T-helper 17 cell (primary cell): Measurements from ENCODE around the gene UBR4. TPM values are rescaled to one million over a fixed set of nuclear protein-coding genes. Genes with fewer than 3 reads are reported as not detected.
A peak's percentile ranks its signal among the peaks of the same experiment; 100 is the strongest.

Experiments used
- ATAC-seq: fragments of 150-1000 bp; cut with Tn5 transposase; 2 replicates; pipeline ENCODE4 v1.10.0; 2021; ENCODE audit warnings: mild to moderate bottlenecking, moderate library complexity
- DNase-seq, 3 donors: peaks; one replicate each; pipeline versions ENCODE4 v3.0.0 to v3.0.0-alpha.2; 2020 to 2021
- H3K9me3 ChIP-seq: one replicate; pipeline ENCODE4 v1.7.0; 2013; ENCODE audit warnings: low read length, mild to moderate bottlenecking; ENCODE audit not compliant: control insufficient read depth, poor library complexity, severe bottlenecking
- H3K27ac Mint-ChIP-seq: one replicate; pipeline ENCODE4 v1.8.0; 2022; ENCODE audit warnings: mild to moderate bottlenecking, moderate library complexity, mixed read lengths
- H3K27me3 Mint-ChIP-seq: one replicate; pipeline ENCODE4 v1.8.0; 2022; ENCODE audit warnings: mixed read lengths
- H3K36me3 Mint-ChIP-seq: one replicate; pipeline ENCODE4 v1.8.0; 2022; ENCODE audit warnings: low read depth, mixed read lengths
- H3K4me1 Mint-ChIP-seq: one replicate; pipeline ENCODE4 v1.8.0; 2022; ENCODE audit warnings: mild to moderate bottlenecking, mixed read lengths
- H3K4me3 Mint-ChIP-seq: one replicate; pipeline ENCODE4 v1.8.0; 2022; ENCODE audit warnings: mild to moderate bottlenecking, moderate library complexity, mixed read lengths
- total RNA-seq, 4 donors: library from RNA in 2 of 4; stranded (reverse) in 2 of 4; gene quantifications; one replicate each; pipeline ENCODE4 v1.2.3 and lab custom pipeline; 2022 to 2026

Gene UBR4
- total RNA-seq, 2 donors from 2014 or later, result 140 to 158 TPM

- Mint-ChIP-seq H3K27ac (peak overlapping the region; percentile 3), H3K4me1 (peaks cover 6% of the 10 kb centered on the region), H3K27me3 (no peaks in the 10 kb centered on the region)
These were observed 100.5 kb downstream of the UBR4 start for GRCh38 chr1:19109545-19109944.

GRCh38 chr1:19101244-19101643, 108.8 kb downstream of the UBR4 start:
- Mint-ChIP-seq H3K36me3 (peaks cover 11% of the 10 kb centered on the region), H3K4me1 (peaks cover 5% of the 10 kb centered on the region), H3K27ac (no peak overlapping the region), H3K4me3 (no peak overlapping the region), H3K27me3 (no peaks in the 10 kb centered on the region)
- no peak for DNase-seq
- ATAC-seq, result no peak
- H3K9me3 ChIP-seq, result no peaks in the 10 kb centered on the region

More at GRCh38 chr1:19109545-19109944, 100.5 kb downstream of the UBR4 start:
- Mint-ChIP-seq H3K4me3 (no peak overlapping the region), H3K36me3 (peaks cover 12% of the 10 kb centered on the region)
- DNase-seq, result no peak
- no peak for ATAC-seq
- no peaks in the 10 kb centered on the region for H3K9me3 ChIP-seq

- H3K4me1 Mint-ChIP-seq, result peaks cover 3% of the 10 kb centered on the region
- no peaks in the 10 kb centered on the region for H3K27me3 Mint-ChIP-seq
- H3K36me3 Mint-ChIP-seq, result peaks cover 8% of the 10 kb centered on the region
- DNase-seq, result no peak
- no peak for ATAC-seq
- no peak overlapping the region for H3K27ac Mint-ChIP-seq
- no peaks in the 10 kb centered on the region for H3K9me3 ChIP-seq
- no peak overlapping the region for H3K4me3 Mint-ChIP-seq
These were observed 110.0 kb downstream of the UBR4 start for GRCh38 chr1:19100028-19100427.

DNA sequence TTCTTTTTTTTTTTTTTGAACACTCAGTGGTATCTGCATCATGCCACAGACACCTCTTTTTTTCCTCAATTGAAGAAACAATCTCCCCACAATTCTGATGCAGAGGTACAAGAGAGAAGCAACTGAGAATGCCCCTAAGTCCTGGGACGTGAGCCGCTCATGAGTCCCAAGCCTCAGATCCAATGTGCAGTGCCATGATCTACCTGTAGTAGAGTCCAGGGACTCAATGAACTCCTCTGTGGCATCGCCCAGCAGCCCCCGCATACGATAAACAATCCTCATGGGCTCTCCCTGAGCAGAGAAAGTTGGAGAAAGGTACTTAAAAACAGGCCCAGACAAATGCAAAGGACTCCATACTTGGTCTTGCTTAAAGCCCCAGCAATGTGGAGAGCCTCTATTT, 113.1 kb downstream of the UBR4 start:
- H3K27ac Mint-ChIP-seq, result peak overlapping the region; percentile 41

DNA sequence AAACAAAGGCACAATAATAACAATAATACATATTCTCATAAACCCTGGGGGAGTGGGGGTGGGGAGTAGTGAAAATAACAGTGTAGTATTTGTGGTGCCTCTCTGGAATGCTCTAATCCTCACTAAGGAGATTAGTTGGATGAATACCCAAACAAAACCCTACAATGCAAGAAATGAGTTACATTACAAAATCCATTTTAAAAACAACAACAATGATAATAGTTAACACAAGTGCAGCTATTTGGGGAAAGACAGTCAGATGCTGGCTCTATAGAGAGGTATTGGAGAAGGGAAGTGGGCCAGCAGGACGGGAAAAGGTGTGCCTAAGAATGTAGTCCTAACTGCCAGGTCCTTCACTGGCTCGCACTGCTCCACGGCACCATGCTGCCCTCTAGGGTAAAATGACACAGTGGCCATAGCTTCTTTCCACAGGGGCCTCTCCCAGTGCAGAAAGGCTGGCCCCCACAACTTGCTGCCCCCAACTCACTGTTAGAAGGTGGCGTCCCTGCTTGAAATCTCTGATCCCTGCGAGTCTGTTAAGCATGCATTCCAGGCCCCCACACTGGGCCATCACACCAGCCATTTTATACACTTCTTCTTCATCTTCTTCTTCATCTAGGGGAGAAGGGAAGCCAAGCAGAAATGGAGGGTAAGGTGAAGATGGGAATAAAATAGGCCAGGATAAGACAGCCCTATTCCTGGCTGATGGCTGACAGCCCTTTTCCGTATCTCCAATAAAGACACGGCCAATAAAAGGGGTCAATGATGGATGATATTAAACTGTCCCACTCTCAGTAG, 113.8 kb downstream of the UBR4 start:
- H3K36me3 Mint-ChIP-seq, result peaks cover 9% of the 10 kb centered on the region
- H3K4me1 Mint-ChIP-seq, result peaks cover 5% of the 10 kb centered on the region
- no peak overlapping the region for H3K27ac Mint-ChIP-seq
- DNase-seq, result no peak
- no peak for ATAC-seq
- H3K27me3 Mint-ChIP-seq, result no peaks in the 10 kb centered on the region
- H3K4me3 Mint-ChIP-seq, result no peak overlapping the region
- H3K9me3 ChIP-seq, result no peaks in the 10 kb centered on the region

More for the DNA sequence above, 113.1 kb downstream of the UBR4 start:
- peaks cover 7% of the 10 kb centered on the region for H3K36me3 Mint-ChIP-seq
- ATAC-seq (no peak), DNase-seq (no peak)
- no peak overlapping the region for H3K4me3 Mint-ChIP-seq
- no peaks in the 10 kb centered on the region for H3K27me3 Mint-ChIP-seq
- no peaks in the 10 kb centered on the region for H3K9me3 ChIP-seq
- peaks cover 5% of the 10 kb centered on the region for H3K4me1 Mint-ChIP-seq

DNA sequence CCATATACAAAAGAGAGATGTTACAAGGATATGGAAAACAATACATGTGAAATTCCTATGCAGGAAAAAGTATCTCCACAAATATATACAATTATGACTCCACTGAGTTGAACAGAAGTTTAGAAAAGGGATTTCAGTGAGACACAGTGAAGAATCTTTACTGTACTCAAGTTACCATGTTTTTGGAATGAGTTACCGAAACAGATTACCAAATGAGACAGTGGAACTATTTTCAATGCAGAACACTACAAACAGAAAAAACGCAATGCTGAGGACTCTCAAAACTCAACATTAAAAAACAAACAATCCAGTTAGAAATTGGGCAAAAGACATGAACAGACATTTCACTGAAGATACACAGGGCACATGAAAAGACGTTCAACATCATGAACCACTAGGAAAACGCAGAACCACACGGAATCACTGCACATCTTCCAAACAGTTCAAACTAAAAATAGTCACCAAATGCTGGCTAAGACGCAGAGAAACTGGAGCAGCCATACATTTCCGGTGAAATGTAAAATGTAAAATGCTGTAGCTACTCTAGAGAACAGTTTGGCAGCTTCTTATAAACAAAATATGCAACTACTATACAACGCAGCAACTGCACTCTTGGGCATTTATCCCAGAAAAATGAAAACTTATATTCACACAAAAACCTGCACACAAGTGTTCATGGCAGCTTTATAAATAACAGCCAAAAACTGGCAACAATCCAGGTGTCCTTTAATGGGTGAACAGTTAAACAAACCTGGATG, 118.7 kb downstream of the UBR4 start:
- Mint-ChIP-seq H3K4me1 (peaks cover 12% of the 10 kb centered on the region), H3K27me3 (no peaks in the 10 kb centered on the region), H3K4me3 (no peak overlapping the region), H3K27ac (no peak overlapping the region), H3K36me3 (peaks cover 16% of the 10 kb centered on the region)
- ATAC-seq (no peak), DNase-seq (no peak)
- no peaks in the 10 kb centered on the region for H3K9me3 ChIP-seq

DNA sequence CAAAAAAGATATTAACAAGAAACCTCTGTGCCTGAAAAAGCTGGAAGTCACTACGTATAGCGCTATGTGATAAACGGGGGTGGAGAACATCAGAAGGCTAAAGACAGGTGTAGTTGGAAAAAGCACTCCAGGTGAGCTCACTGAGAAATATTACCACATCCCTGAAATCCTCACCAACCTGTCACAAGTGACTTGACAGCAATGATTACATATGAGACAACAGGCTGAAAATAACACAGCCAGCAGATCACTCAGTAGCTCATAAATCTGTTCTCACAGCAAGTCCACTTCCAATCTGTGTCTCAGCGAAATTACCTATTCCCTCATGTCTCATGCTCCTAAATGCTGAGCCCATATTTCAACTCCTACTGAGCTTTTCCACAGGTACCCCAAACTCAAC, 120.5 kb downstream of the UBR4 start:
- H3K9me3 ChIP-seq, result no peaks in the 10 kb centered on the region
- no peaks in the 10 kb centered on the region for H3K27me3 Mint-ChIP-seq
- H3K27ac Mint-ChIP-seq, result peak overlapping the region; percentile 78
- peaks cover 12% of the 10 kb centered on the region for H3K4me1 Mint-ChIP-seq
- ATAC-seq, result no peak
- H3K4me3 Mint-ChIP-seq, result no peak overlapping the region
- H3K36me3 Mint-ChIP-seq, result peaks cover 17% of the 10 kb centered on the region
- DNase-seq, result no peak

DNA sequence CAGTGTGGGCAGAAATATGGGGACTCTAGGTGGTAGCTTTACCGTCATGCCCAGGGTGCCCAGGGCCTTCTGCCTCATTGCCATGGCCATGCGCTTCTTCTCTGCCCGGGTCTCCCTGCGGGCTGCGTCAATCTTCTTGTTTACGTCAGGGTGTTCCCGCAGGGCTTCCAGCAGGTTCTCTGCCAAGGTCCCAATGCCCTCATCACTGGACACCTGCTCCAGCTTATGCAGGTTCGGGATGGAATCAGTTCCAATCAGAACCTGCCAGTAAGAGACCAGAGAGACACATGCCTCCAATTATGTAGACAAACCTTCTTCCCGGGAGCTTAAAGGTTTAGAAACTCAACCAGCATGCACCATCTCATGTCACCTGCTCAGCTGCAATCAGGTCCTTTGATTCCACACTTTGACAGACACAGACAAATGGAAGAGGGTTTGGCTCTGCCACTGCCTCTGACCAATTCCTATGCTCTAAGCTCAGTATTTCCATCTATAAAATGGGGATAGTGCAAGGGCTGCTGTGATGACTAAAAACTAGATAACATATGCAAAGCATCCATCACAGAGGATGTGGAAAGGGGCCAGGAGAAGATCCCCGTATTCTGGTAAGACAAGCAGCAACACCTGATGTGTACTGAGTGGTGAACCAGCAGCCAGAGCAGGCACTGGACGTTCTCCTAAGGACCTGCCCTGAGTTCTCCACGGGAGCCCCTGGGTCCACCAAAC, 121.2 kb downstream of the UBR4 start:
- H3K9me3 ChIP-seq, result no peaks in the 10 kb centered on the region
- Mint-ChIP-seq H3K4me1 (peaks cover 12% of the 10 kb centered on the region), H3K36me3 (peaks cover 21% of the 10 kb centered on the region), H3K4me3 (no peak overlapping the region), H3K27ac (peak overlapping the region; percentile 78), H3K27me3 (no peaks in the 10 kb centered on the region)
- DNase-seq (no peak), ATAC-seq (no peak)

DNA sequence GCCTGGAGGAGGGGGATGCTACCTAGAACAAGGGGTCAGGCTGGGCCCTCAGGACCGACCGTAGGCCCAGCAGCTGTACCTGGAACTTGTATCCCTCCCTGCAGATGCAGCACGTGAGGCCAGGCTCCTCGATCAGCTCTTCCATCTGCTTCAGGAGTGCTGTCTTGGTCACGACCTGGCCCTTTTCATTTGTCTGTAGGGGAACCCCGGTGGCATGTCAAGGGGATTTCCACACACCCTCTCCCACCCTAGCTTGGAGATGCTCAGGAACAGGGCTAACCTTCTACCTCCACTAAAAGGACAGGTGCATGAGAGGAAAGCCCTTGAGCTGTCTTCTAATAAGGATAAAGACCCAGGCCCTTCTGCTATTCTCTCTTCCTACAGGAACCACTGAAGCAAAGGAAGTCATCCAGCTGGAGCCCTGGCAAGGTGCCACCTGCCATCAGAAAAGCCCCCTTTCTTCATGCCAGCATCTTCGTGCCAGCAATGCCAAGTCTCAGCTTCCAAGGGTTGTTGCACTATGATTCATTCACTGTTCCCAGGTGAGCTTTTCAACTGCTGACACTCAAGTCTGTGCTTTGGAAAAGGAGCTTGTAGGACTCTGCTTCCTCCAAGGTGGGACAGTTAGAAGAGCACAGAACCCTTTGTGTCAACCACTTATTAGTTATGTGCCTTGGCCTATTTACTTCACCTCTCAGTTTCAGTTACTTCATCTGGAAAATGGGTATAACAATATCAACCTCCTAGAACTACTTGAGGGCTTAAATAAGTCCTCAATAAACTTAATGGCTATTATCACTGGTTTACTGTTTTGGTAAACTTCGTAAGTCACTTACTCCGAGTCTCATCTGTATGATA, 122.1 kb downstream of the UBR4 start:
- peaks cover 22% of the 10 kb centered on the region for H3K36me3 Mint-ChIP-seq
- peak overlapping the region; percentile 78 for H3K27ac Mint-ChIP-seq
- no peaks in the 10 kb centered on the region for H3K9me3 ChIP-seq
- DNase-seq (no peak), ATAC-seq (peak; percentile 73)
- H3K4me3 Mint-ChIP-seq, result no peak overlapping the region
- H3K4me1 Mint-ChIP-seq, result peaks cover 10% of the 10 kb centered on the region
- no peaks in the 10 kb centered on the region for H3K27me3 Mint-ChIP-seq

DNA sequence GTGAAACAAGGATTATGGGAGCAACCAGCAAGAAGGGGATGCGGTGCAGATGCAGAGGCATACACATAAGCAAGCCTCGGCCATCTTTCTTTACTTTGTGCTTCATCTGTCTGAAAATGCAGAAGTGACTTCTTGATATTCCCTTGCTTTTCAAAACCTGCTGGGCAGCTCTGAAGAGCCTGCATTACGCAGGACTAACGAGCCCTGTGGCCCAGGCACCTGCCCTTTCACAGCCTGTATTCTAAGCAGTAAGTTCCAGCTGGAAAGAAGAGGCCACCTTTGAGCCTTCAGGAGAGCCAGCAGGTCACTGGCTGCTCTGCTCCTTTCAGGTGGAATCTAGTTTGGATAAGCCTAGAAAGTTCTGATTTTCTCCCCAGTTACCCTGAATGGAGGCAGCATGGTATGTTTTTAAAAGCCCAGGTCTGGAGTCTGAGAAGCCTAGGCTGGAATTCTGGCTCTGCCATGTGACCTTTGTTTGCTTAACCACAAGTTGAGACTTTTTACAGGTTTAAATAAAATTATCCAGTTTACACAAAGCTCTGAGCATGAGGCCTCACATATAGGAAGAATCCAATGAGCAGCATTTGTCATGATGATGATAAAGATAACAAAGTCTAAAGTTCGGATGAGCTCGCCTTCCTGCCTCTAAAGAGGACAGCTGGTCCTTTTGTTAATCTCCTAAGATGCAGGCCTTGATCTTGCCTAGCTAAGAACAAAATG, 122.9 kb downstream of the UBR4 start:
- H3K36me3 Mint-ChIP-seq, result peaks cover 20% of the 10 kb centered on the region

DNA sequence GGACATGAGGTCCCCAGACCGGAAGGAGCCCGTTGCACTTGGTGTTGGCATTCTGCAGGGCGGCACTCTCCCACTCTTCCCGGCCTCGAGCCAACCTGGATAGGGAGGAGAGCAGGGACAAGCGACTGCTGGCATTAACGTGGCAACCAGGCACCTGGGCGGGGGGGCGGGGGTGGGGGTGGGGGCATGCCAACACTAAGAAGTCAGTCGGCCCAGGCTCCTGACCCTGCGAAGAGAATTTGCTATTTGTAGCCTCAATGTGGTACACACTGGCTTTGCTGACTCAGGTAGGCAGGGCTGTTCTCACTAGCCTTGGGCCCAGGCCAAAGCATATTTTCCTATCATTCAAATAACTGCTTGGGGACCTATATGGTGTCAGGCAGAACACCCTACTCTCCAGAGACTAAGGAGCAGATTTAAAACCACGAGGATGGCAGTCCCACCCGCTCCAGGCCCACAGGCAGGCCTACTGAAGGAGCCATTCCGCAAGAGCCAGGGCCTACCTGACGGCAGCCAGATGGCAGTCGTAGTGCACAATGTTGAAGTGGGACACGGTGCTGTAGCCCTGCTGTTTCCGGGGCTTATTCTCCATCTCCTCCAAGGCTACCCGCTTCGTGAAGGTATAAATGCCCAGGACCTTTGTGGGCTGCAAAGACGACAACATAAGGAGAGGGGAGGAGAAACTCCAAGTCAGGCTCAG, 123.7 kb downstream of the UBR4 start:
- Mint-ChIP-seq H3K4me1 (peaks cover 10% of the 10 kb centered on the region), H3K27ac (no peak overlapping the region), H3K4me3 (no peak overlapping the region), H3K27me3 (no peaks in the 10 kb centered on the region), H3K36me3 (peaks cover 25% of the 10 kb centered on the region)
- DNase-seq, result no peak
- no peak for ATAC-seq
- H3K9me3 ChIP-seq, result no peaks in the 10 kb centered on the region

More for the DNA sequence above, 122.9 kb downstream of the UBR4 start:
- ATAC-seq, result no peak
- Mint-ChIP-seq H3K27ac (peak overlapping the region; percentile 78), H3K4me3 (no peak overlapping the region), H3K4me1 (peaks cover 10% of the 10 kb centered on the region), H3K27me3 (no peaks in the 10 kb centered on the region)
- DNase-seq, result no peak
- no peaks in the 10 kb centered on the region for H3K9me3 ChIP-seq
